Stimulated activated CD4-positive, alpha-beta T cell treated with anti-CD3 and anti-CD28 coated beads, Interleukin-4, amount 100 ng/mL, for 24 hours (primary cell): ENCODE results near the gene APMAP.

Experiments
- DNase-seq: peaks from one replicate; pipeline ENCODE4 v3.0.0-alpha.2; 2020

Gene APMAP

GRCh38 chr20:24963672-24964505 lies 28.7 kb downstream of the APMAP start:
- no peak for DNase-seq

GRCh38 chr20:24962510-24962909 lies 30.0 kb downstream of the APMAP start:
- no peak for DNase-seq

DNA sequence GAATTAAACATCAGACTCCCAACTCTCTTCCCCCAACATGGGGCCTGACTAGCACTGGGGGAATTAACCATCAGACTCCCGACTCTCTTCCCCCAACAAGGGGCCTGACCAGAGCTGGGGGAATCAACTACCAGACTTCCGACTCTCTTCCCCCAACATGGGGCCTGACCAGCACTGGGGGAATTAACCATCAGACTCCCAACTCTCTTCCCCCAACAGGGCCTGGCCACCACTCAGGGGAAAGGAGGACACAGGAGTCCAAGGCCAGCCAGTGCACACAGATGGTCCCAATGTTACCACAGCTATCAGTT lies 30.4 kb downstream of the APMAP start:
- DNase-seq: no peak

DNA sequence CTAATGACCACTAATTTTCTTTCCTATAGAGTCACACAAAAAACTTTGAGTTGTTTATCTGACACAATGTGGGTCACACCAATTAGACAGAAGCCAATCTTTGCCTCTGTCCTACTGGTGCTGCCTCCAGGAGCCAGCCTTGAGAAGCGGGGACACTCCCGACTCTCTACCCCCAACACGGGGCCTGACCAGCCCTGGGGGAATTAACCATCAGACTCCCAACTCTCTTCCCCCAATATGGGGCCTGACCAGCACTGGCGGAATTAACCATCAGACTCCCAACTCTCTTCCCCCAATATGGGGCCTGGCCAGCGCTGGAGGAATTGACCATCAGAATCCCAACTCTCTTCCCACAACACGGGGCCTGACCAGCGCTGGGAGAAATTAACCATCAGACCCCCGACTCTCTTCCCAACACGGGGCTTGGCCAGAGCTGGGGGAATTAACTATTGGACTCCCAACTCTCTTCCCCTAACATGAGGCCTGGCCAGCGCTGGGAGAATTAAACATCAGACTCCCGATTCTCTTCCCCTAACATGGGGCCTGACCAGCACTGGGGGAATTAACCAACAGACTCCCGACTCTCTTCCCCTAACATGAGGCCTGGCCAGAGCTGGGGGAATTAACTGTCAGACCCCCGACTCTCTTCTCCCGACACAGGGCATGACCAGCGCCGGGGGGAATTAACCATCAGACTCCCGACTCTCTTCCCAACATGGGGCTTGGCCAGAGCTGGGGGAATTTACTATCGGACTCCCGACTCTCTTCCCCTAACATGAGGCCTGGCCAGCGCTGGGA lies 31.0 kb downstream of the APMAP start:
- no peak for DNase-seq

- no peak for DNase-seq
These were observed 31.7 kb downstream of the APMAP start for GRCh38 chr20:24960861-24961260.

- no peak for DNase-seq
These were observed 32.2 kb downstream of the APMAP start for GRCh38 chr20:24960302-24960801.

GRCh38 chr20:24959591-24960301 lies 32.8 kb downstream of the APMAP start:
- no peak for DNase-seq

DNA sequence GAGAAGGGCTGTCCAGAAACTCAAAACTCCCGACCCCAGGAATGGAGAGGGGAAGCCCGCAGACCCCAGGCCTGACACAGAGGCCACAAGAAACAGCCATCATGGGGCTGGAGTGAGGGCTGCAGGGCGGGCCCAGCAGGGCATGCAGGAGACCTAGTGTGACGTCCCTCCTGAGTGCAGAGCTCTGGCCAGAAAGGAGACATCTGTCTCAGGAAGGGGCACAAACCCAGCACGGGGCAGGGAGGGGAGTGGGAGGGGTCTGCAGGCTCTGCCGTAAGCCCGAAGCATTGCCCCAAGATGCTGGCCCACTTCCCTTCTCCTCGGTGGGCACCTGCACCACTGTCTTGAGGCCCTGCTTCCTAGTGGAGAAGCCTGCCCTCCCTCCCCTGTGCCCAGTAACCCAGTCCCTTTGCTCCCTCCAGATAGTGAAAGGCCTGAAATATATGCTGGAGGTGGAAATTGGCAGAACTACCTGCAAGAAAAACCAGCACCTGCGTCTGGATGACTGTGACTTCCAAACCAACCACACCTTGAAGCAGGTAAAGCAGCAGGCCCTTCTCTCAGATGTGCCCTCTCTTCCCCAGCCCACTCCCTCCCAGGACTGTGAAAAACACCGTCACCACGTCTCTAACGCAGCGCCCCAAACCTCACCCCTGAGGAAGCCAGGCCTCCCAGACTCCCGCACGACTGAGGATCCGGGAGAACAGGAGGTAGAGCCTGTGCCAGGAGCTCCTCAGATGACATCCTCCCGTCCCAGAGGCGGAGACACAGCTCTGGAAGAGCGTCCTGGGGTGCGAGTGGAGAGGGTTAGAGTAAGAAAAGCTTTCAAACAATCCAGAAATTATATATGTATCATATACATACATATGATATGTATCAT lies 33.8 kb downstream of the APMAP start:
- no peak for DNase-seq

GRCh38 chr20:24957326-24958016 lies 35.1 kb downstream of the APMAP start:
- DNase-seq: no peak

DNA sequence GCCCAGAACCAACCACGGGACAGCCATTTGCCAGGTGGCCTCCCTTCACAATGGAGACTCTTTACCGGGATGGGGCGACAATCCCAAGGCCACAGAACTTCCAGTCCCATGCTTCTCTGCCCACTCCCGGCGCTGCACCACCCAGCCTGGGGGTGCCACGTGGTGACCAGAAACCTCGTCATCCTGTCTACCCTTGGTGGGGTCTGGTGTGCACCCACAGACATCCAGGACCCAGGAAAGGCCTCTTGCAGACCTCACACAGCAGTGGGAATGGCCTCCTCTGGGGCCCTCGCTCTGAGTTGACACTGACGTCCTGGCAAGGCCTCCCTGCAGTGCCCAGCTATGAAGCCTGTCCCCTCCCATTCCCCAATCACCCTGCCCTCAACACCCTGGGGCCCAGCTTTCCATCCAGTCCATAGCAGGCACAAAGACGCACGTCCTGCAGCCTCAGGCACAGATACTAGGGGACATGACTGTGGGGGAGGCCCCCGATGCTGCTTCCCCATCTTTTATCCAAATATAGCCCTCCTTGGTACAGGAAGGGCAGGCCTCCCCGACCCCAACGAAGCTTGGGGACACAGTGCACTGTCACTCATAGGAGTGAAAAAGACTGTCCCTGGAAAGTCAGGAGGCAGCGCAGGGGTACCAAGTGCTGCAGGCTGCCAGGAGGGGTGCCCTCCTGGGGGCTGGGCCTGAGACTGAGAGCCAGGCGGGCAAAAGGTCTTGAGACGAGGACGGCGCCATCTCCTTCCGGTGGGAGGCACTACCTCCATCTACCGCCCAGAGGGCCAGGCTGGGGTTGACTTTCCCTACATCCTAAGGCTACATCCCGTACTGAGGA lies 36.3 kb downstream of the APMAP start:
- DNase-seq: no peak

GRCh38 chr20:24955045-24955444 lies 37.5 kb downstream of the APMAP start:
- no peak for DNase-seq

DNA sequence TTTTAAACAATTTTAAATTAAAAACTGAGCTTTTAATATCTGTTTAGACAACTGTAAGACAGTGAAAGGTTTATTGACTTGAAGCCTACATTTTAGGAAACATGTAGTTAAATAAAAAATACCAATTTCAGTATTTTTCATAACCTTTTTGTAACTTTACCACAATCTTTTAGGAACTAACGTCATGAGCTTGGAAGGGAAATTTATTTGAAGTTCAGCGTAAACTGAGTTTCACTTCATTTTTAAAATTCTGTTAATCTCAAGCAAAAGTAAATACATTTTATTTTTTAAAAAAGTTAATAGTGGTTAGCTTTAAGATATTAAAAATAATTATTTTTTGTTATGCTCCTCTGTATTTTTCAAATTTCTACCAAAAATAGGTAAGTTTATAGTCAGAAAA lies 38.0 kb downstream of the APMAP start:
- no peak for DNase-seq

DNA sequence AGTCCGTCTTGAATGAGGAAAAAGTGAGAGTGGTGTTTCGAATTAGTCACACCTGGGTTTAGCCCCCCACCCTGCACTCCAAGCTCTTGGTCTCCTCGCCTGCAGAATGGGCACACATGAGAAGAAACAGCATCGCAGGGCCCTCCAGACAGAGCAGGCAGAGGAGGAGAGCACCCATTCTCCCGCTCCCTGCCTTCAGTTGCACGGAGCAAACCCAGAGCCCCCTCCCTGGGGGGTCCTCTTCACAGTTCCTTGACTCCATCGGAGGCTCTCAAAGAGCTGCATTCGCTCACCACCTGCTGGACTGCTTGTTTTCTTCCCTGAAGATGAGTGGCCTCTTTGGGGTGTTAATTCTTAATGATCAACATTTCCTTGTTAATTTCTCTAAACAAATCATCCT lies 38.4 kb downstream of the APMAP start:
- DNase-seq: no peak

DNA sequence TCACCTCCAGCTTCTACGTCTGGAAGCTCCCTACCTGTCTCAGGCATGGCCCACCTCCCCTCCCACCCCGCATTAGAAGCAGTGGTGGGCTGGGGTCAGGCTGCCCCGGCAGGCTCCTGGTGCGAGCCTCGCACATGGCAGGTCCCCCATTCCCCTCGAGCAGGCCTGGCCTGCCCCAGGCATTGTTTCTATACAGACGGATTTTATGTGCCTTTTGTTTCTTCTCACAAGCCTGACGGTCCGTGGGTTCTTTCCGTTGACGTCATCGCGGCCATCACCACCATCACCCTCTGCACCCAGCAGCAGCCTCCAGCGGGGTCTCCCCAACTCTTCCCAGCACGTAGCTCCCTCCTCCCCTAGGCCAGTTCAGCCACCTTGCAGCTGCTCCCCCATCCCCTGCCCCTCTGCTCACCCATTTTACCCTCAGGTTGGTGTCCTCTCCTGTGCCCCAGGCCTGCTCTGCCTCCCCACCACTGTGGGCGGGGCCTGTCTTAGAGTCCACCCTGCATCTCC lies 38.9 kb downstream of the APMAP start:
- DNase-seq: no peak

GRCh38 chr20:24953209-24953575 lies 39.4 kb downstream of the APMAP start:
- DNase-seq: no peak

DNA sequence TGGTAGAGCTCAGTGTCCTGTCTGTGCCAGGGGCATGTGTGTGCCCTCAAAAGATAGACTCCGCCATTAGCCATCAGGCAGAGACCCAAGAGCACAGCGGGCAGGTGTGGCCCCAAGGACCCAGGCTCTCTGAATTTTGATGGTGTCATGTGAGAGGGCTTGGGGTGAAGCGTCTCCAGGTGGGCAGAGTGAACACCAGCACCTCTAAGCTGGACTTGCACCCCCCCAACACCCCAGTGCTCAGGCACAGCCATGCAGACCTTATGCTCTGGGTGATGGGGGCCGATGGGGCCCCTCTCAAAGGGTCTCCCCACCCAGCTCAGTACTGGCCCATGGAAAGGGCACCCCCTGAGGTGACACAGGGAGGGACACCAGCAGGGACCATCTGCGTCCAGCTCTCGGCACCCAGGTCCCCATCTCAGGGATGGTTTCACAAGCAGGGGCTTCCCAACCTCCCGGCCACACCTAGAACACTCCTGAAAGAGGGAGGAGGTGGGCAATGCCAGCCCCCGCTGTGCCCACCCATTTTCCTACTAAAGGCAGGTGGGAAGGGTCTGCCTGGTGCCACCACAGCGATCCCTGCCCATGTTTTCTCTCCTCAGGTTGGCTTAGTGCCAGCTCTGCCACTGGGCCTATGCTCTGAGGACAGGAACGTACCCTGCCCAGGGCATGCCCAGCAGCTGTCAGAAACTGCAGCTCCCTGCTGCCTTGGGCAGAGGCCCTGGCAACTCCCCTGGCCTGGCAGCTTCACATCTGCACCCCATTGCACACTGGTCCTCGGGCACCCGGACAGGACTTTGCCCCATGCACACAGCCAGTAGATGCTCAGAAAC lies 40.0 kb downstream of the APMAP start:
- no peak for DNase-seq

- no peak for DNase-seq
These were observed 40.9 kb downstream of the APMAP start for GRCh38 chr20:24951536-24952083.

GRCh38 chr20:24950836-24951525 lies 41.6 kb downstream of the APMAP start:
- DNase-seq: no peak
